ENCODE results near the gene IL4I1.

The IL4I1 gene

DNA sequence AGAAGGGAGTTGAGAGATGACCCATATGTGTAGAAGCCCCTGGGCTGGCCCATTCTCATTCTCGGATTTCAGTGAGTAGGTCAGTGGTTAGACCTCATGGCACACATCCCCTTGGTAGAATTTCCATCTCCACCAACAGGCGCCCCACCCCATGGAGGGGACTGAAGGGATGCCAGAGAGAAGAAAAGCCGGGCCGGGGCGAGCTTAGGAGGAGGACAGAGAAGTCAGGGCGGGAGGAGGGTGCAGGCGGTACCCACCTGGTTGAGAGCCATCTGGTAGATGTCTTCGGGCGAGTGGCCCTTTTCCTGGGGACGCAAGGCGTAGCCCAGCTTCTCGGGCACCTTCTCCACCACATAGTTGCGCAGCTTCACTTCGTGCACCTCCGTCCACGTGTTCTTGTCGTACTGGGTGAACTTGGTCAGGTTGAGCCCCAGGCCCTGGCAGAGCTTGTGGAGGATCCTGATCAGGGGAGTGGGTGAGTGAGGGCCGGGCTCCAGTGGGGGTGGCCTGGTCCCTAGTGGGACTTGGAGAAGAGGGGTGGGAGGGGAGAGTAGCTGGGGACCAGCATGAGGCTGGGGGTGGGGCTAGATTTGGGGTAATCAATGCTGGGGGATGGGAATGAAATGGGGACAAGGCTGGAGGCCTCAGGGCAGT is 2.5 kb downstream of the IL4I1 start:
- TF ChIP-seq, protein P1, sequence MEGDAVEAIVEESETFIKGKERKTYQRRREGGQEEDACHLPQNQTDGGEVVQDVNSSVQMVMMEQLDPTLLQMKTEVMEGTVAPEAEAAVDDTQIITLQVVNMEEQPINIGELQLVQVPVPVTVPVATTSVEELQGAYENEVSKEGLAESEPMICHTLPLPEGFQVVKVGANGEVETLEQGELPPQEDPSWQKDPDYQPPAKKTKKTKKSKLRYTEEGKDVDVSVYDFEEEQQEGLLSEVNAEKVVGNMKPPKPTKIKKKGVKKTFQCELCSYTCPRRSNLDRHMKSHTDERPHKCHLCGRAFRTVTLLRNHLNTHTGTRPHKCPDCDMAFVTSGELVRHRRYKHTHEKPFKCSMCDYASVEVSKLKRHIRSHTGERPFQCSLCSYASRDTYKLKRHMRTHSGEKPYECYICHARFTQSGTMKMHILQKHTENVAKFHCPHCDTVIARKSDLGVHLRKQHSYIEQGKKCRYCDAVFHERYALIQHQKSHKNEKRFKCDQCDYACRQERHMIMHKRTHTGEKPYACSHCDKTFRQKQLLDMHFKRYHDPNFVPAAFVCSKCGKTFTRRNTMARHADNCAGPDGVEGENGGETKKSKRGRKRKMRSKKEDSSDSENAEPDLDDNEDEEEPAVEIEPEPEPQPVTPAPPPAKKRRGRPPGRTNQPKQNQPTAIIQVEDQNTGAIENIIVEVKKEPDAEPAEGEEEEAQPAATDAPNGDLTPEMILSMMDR (IDR thresholded peaks at IDR 0.05; ENCODE audit: low read depth, low read length): no peak
- no peaks in the 10 kb centered on the region for H3K27me3 ChIP-seq (ENCODE audit: insufficient read depth, low read depth, severe bottlenecking)
- H3K27ac ChIP-seq: no peak overlapping the region
- no peak overlapping the region for H3K4me3 ChIP-seq (ENCODE audit: low read depth, low read length)
- DNase-seq: no peak
- no peaks in the 10 kb centered on the region for H3K36me3 ChIP-seq
- no peaks in the 10 kb centered on the region for H3K9me3 ChIP-seq (ENCODE audit: severe bottlenecking)

DNA sequence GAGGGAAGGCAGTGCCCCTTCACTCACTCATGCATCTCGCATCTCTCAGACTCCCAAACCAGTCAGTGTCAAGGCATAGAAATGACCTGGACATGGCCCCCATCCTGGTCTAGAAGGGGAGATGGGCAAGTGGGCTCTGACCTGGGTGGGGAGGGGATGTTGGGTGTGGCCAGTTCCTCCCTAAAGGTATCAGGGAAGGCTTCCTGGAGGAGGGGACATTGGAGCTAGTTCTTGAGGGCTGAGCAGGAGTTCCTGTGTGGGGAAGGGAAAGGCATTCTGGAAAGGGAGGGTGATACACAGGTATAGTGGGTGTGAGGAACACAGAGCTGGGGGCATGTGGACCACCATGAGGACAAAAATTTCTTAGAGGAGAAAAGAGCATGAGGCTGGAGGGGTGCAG is 4.0 kb downstream of the IL4I1 start:
- TF ChIP-seq, protein P1 (IDR thresholded peaks at IDR 0.05; ENCODE audit: low read depth, low read length): no peak
- H3K4me3 ChIP-seq (ENCODE audit: low read depth, low read length): no peak overlapping the region
- no peaks in the 10 kb centered on the region for H3K27me3 ChIP-seq (ENCODE audit: insufficient read depth, low read depth, severe bottlenecking)
- DNase-seq: no peak
- no peak overlapping the region for H3K27ac ChIP-seq
- H3K9me3 ChIP-seq (ENCODE audit: severe bottlenecking): no peaks in the 10 kb centered on the region
- no peaks in the 10 kb centered on the region for H3K36me3 ChIP-seq

DNA sequence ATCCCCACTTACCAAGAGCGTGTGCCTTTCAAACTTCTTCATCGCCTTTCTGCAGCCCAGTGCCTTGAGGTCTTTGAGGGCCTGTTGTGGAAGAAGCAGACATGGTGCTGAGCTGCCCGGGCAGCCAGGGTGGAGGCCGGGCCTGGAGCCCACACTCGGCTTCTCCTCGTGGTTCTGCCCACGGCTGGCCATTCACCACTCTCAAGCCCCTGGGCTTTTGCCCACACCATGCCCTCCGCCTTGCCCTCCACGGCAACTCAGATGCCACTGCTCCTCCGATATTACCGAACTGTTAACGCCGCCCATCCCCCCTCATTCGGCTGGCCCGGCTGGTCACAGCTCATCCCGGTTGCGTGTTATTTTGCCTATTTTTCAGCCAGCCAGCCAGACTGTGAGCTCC is 5.3 kb downstream of the IL4I1 start:
- TF ChIP-seq, protein P1 (IDR thresholded peaks at IDR 0.05; ENCODE audit: low read depth, low read length): no peak
- H3K36me3 ChIP-seq: no peaks in the 10 kb centered on the region
- H3K27ac ChIP-seq: no peak overlapping the region

DNA sequence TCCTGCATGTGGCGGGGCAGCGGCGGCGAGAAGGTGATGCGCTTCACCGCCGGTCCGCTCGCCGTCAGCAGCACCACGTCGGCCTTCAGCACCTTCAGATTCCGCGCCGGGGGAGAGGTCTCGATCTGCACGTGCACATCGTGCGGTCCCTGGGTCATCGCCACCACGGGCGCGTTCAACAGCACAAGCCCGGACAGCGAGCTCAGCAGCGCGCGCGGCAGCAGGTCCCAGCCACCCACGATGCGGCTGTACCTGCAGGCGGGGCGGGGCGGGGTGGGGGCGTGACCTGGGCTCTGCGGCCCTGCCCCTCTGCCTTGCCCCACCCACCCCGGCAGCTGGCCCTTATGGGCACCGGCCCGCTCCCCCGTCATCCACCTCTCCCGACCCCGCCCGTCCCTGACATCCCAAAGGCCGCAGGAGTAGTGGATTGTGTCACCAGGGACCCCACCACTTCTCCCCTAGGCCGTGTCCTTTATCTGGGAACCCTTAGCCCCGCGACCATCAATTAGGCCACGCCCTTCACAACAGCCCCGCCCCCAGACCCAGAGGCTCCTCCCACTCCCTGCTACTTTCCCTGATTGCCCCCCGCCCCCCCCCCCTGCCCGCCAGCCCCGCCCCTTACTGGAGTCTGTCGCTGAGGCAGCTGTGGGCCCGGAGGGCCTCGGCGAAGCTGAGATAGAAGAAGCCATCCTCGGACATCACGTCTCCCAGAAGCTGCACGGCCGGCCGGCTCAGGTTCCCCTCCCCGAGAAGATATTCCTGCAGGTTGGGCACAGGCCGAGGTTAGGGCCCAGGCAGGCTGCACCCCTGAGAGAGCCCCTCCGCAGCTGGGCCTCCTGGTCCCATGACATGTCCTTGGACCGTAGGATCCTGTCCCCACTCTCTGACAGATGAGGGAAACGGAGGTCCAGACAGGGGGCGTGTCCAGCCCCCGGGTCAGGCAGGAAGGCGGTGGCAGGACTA is 6.1 kb downstream of the IL4I1 start:
- Histone ChIP-seq H3K9me3 (ENCODE audit: severe bottlenecking) (no peaks in the 10 kb centered on the region), H3K27me3 (ENCODE audit: insufficient read depth, low read depth, severe bottlenecking) (no peaks in the 10 kb centered on the region), H3K4me3 (ENCODE audit: low read depth, low read length) (no peak overlapping the region), H3K27ac (no peak overlapping the region), H3K36me3 (no peaks in the 10 kb centered on the region)
- no peak for DNase-seq
- TF ChIP-seq, protein P1 (IDR thresholded peaks at IDR 0.05; ENCODE audit: low read depth, low read length): no peak

More for the DNA sequence above, 5.3 kb downstream of the IL4I1 start:
- Histone ChIP-seq H3K4me3 (ENCODE audit: low read depth, low read length) (no peak overlapping the region), H3K27me3 (ENCODE audit: insufficient read depth, low read depth, severe bottlenecking) (no peaks in the 10 kb centered on the region), H3K9me3 (ENCODE audit: severe bottlenecking) (no peaks in the 10 kb centered on the region)
- no peak for DNase-seq

DNA sequence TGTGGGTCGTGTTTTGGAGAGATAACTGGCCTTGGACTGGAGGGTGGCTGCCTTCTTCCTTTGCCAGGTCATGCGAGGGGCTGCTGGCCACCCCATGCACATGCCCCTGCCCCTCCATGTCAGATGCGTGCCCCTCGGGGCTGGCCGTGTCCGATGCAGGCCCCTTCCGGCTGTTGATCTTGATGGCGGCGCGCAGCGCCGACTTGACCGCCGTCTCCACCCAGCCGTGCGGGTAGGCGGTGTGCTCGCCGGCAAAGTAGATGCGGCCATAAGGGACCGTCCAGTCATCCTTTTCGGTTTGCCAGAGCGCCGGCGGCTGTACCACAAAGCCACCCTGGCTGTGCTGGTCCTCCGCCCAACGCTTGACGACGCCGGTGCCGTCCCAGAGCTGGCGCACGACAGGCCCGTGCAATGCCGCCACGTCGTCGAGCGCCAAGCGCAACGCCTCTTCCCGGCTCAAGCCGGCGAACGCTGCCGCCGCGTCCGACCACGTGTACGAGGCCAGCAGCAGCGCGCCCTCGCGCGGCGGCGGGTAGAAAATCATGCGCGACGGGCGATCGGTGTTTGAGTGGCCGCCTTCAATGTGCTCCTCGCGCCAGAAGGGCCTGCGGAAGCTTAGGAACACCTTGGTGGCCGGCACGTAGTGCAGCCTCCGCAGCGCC is 6.9 kb downstream of the IL4I1 start:
- no peak for DNase-seq

More for the DNA sequence above, 6.9 kb downstream of the IL4I1 start:
- Histone ChIP-seq H3K4me3 (ENCODE audit: low read depth, low read length) (no peak overlapping the region), H3K36me3 (peaks cover 3% of the 10 kb centered on the region), H3K27me3 (ENCODE audit: insufficient read depth, low read depth, severe bottlenecking) (no peaks in the 10 kb centered on the region), H3K27ac (no peak overlapping the region), H3K9me3 (ENCODE audit: severe bottlenecking) (no peaks in the 10 kb centered on the region)
- TF ChIP-seq, protein P1 (IDR thresholded peaks at IDR 0.05; ENCODE audit: low read depth, low read length): no peak
